Endothelial cell of umbilical vein (primary cell): Measurements from ENCODE around the gene AFF1. TPM values are rescaled to one million over a fixed set of nuclear protein-coding genes. Genes with fewer than 3 reads are reported as not detected.
"Not testable (repeated sequence)": the region's sequence is repeated elsewhere in the genome, so short reads cannot be mapped to it uniquely, and the experiment has no call there.

Experiments
- BruUV-seq: library from RNA; stranded (reverse); fragments of 400-500 nt; replicated peaks from 2 replicates; lab custom pipeline; 2021; lab: Mats Ljungman, UMichigan
- CTCF ChIA-PET: fragments of 300-600, 350-600 bp; sonication (Branson Sonifier 250); formaldehyde crosslinking; loops from one replicate; lab custom pipeline; 2021; ENCODE audit warnings: antibody characterized with exemption, inconsistent platforms; lab: Charles Lee
- POLR2A ChIA-PET: fragments of 300-600, 350-600 bp; sonication (Branson Sonifier 250); formaldehyde crosslinking; loops from one replicate; lab custom pipeline; 2021; ENCODE audit warnings: antibody characterized with exemption, inconsistent platforms; lab: Charles Lee
- DNase-seq: peaks from one replicate; pipeline ENCODE4 v3.0.0-alpha.2; 2011; ENCODE audit warnings: low read depth, low spot score
- FAIRE-seq: peaks from 2 replicates; lab custom pipeline; 2011; peaks lifted over from hg19 to GRCh38; lab: Jason Lieb, UNC
- H2AFZ ChIP-seq: 2 replicates; pipeline ENCODE4 v1.6.0; 2012; ENCODE audit warnings: low read depth, low read length, control low read depth, inconsistent platforms
- H3K27ac ChIP-seq: 2 replicates; pipeline ENCODE4 v1.5.1; 2011; ENCODE audit warnings: low read depth, mild to moderate bottlenecking, control low read depth, low read length, moderate library complexity; ENCODE audit not compliant: insufficient read depth
- H3K27me3 ChIP-seq, 2 experiments: 2 replicates each; pipeline versions ENCODE4 v1.6.0 to v1.6.1; 2011; ENCODE audit warnings: low read length in 2 of 2, mixed read lengths in 1 of 2; ENCODE audit not compliant: control insufficient read depth in 2 of 2, insufficient read depth in 2 of 2
- H3K36me3 ChIP-seq, 2 experiments: 2 replicates in 1 of 2; 3 replicates in 1 of 2; pipeline ENCODE4 v1.5.1; 2011; ENCODE audit warnings: low read length in 2 of 2, mild to moderate bottlenecking in 1 of 2, moderate library complexity in 1 of 2; ENCODE audit not compliant: control insufficient read depth in 2 of 2, insufficient read depth in 2 of 2; ENCODE audit errors: extremely low read depth in 1 of 2
- H3K4me1 ChIP-seq: 3 replicates; pipeline ENCODE4 v1.5.1; 2011; ENCODE audit warnings: mild to moderate bottlenecking, low read length; ENCODE audit not compliant: control insufficient read depth, insufficient read depth; ENCODE audit errors: extremely low read depth
- H3K4me2 ChIP-seq: 2 replicates; pipeline ENCODE4 v1.6.1; 2011; ENCODE audit warnings: low read length, control low read depth, mixed read lengths; ENCODE audit not compliant: insufficient read depth
- H3K4me3 ChIP-seq, 3 experiments: fragments of 200-600 bp in 1 of 3; sonication (generic), shearing (Covaris generic) in 1 of 3; replicated peaks in 1 of 3; 2 replicates each; pipeline ENCODE4 v1.5.1; 2011 to 2016; ENCODE audit warnings: control low read depth in 3 of 3, low read length in 3 of 3, mild to moderate bottlenecking in 2 of 3, inconsistent platforms in 1 of 3, low read depth in 1 of 3, moderate library complexity in 1 of 3; ENCODE audit not compliant: insufficient read depth in 1 of 3
- H3K79me2 ChIP-seq: 2 replicates; pipeline ENCODE4 v1.6.0; 2012; ENCODE audit warnings: low read length, inconsistent platforms; ENCODE audit not compliant: control insufficient read depth, insufficient read depth
- H3K9ac ChIP-seq: replicated peaks from 2 replicates; pipeline ENCODE3; 2011; ENCODE audit warnings: low read length, control low read depth; ENCODE audit not compliant: insufficient read depth; ENCODE audit errors: extremely low read depth
- H3K9me1 ChIP-seq: replicated peaks from 3 replicates; pipeline ENCODE4 v1.6.0; 2011; ENCODE audit warnings: mild to moderate bottlenecking, low read length; ENCODE audit not compliant: control insufficient read depth, insufficient read depth; ENCODE audit errors: extremely low read depth
- H3K9me3 ChIP-seq: replicated peaks from 2 replicates; pipeline ENCODE4 v1.5.1; 2012; ENCODE audit warnings: low read length, inconsistent platforms; ENCODE audit not compliant: control insufficient read depth, insufficient read depth
- H4K20me1 ChIP-seq: replicated peaks from 2 replicates; pipeline ENCODE3; 2011; ENCODE audit warnings: mild to moderate bottlenecking, low read length; ENCODE audit not compliant: control insufficient read depth, insufficient read depth; ENCODE audit errors: extremely low read depth
- EZH2 ChIP-seq: IDR thresholded peaks from 2 replicates; pipeline ENCODE4 v1.6.1; 2012; ENCODE audit warnings: borderline replicate concordance, low read depth, mild to moderate bottlenecking, moderate library complexity, low read length, inconsistent platforms; ENCODE audit not compliant: severe bottlenecking
- GATA2 ChIP-seq: IDR thresholded peaks from 2 replicates; pipeline ENCODE4 v1.7.0; 2011; ENCODE audit warnings: low read depth, mild to moderate bottlenecking, moderate library complexity, mixed read lengths, low read length; ENCODE audit not compliant: insufficient read length, insufficient read depth
- POLR2AphosphoS5 ChIP-seq: IDR thresholded peaks from 2 replicates; pipeline ENCODE4 v1.6.1; 2012; ENCODE audit warnings: low read depth, mild to moderate bottlenecking, control low read depth, low read length, moderate library complexity; ENCODE audit not compliant: insufficient read depth
- dilution Hi-C: fragments of 300-500 bp; cut with MboI; formaldehyde crosslinking; loops from one replicate; pipeline ENCODE4 v1.15.0; 2019; ENCODE audit warnings: low sequenced_read_pairs; ENCODE audit not compliant: extremely low pct_ligation_motif_present
- intact Hi-C: fragments of 100-400 bp; cut with micrococcal nuclease; formaldehyde crosslinking; loops from one replicate; pipeline ENCODE4 v1.10.0; 2022
- polyA plus RNA-seq, 4 experiments: library from polyadenylated mRNA; depleted of rRNA in 3 of 4; stranded (reverse) in 3 of 4; unstranded in 1 of 4; fragments of >200 nt; gene quantifications; 2 replicates each; pipeline versions ENCODE4 v1.2.1 to v1.2.3, GENCODE V29; 2011 to 2012; ENCODE audit warnings: missing spikeins in 1 of 4
- total RNA-seq: library from RNA; stranded (reverse); gene quantifications from 2 replicates; pipeline ENCODE4 v1.2.3, GENCODE V29; 2021

The AFF1 gene
- total and polyA plus RNA-seq, 2 donors (not counting 3 experiments of a cell fraction or from before 2014, with no cell fraction given) = 26.2 to 106 TPM

DNA sequence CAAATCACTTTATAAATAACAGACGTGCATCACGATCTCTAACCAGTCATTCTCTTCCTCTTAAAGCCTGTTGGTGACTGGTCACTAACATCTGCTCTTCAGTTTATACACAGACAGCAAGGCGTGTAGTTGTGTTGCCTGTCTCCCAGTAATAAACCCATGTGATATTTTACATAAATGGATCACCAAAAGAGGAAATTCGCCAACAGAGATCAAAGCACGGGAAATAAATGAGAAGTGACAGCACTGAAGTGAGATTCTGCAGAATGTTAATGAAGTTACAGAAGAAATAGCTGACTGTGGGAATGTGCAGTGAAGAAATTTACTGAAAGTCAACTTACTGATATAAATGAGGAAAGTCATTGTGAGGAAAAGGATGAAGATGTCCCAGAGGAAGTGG lies 47.0 kb downstream of the AFF1 start:
- TF ChIP-seq EZH2 (no peak), POLR2AphosphoS5 (no peak), GATA2 (no peak)
- no peaks in the 10 kb centered on the region for H3K36me3 ChIP-seq
- no peak overlapping the region for H3K4me3 ChIP-seq
- peaks cover 7% of the 10 kb centered on the region for H3K4me1 ChIP-seq
- FAIRE-seq (no peak), DNase-seq (no peak)
- CTCF ChIA-PET = interaction anchor here (1.0 kb wide), 1 partner anchor 59 kb away, joined by 4 read pairs; no protein-coding TSS in a partner anchor
- H3K9me3 ChIP-seq = no peaks in the 10 kb centered on the region
- H3K9me1 ChIP-seq = no peaks in the 10 kb centered on the region
- POLR2A ChIA-PET = no interaction called here
- H2AFZ ChIP-seq = no peak overlapping the region
- H3K79me2 ChIP-seq = peaks cover 26% of the 10 kb centered on the region
- H4K20me1 ChIP-seq = no peaks in the 10 kb centered on the region
- no peak overlapping the region for H3K27ac ChIP-seq
- no peak overlapping the region for H3K4me2 ChIP-seq
- no TSS peak for BruUV-seq
- intact Hi-C loops = no loop called here
- no peaks in the 10 kb centered on the region for H3K27me3 ChIP-seq
- H3K9ac ChIP-seq = no peak overlapping the region
- dilution Hi-C loops = no loop called here

DNA sequence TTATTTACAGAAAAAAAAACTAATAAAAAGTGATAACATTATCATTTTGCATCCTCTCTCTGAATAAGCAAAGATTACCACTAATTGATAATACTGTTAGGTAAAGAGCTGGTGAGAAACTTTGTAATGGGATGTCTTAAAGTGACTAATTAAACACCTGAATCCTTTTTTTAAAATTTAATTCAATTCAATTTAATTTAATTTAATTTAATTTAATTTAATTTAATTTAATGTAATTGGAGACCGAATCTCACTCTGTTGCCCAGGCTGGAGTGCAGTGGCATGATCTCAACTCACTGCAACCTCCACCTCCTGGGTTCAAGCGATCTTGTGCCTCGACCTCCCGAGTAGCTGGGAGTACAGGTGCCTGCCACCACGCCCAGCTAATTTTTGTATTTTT lies 51.0 kb downstream of the AFF1 start:
- H3K9ac ChIP-seq, intact Hi-C loops, FAIRE-seq, H2AFZ ChIP-seq, H3K9me3 ChIP-seq, DNase-seq, dilution Hi-C loops, H3K4me2 ChIP-seq, H3K4me1 ChIP-seq, H3K36me3 ChIP-seq, H3K27ac ChIP-seq, H3K9me1 ChIP-seq, H3K4me3 ChIP-seq, H3K27me3 ChIP-seq, BruUV-seq, H4K20me1 ChIP-seq: not testable (repeated sequence)
- peaks cover 14% of the 10 kb centered on the region for H3K79me2 ChIP-seq
- ChIA-PET CTCF (interaction anchor here (0.6 to 2.4 kb wide), 3 partner anchors 15 to 165 kb away, joined by 3 to 10 read pairs (median 4); no protein-coding TSS in a partner anchor), POLR2A (interaction anchor here (0.6 kb wide), 1 partner anchor 63 kb away, joined by 3 read pairs; no protein-coding TSS in a partner anchor)

DNA sequence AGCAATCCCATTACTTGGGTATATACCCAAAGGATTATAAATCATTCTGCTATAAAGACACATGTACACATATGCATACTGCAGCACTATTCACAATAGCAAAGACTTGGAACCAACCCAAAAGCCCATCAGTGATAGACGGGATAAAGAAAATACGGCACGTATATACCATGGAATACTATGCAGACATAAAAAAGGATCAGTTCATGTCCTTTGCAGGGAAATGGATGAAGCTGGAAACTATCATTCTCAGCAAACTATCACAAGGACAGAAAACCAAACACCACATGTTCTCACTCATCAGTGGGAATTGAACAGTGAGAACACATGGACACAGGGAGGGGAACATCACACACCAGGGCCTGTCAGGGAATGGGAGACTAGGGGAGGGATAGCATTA lies 54.8 kb downstream of the AFF1 start:
- H3K27me3 ChIP-seq, H4K20me1 ChIP-seq, CTCF ChIA-PET, H3K27ac ChIP-seq, DNase-seq, H3K79me2 ChIP-seq, FAIRE-seq, H3K9ac ChIP-seq, H3K9me3 ChIP-seq, BruUV-seq, dilution Hi-C loops, H3K9me1 ChIP-seq, POLR2A ChIA-PET, H3K4me1 ChIP-seq, H3K4me3 ChIP-seq, H2AFZ ChIP-seq, H3K36me3 ChIP-seq, H3K4me2 ChIP-seq: not testable (repeated sequence)
- intact Hi-C loops = loop anchor here (2.0 kb wide), 1 partner anchor 13 kb away; no protein-coding TSS in a partner anchor
